ENCODE results near the gene RFTN1. TPM values are rescaled to one million over a fixed set of nuclear protein-coding genes. Genes with fewer than 3 reads are reported as not detected.

RFTN1 gene
- total RNA-seq, 1 donor from 2014 or later: 6.4 TPM

DNA sequence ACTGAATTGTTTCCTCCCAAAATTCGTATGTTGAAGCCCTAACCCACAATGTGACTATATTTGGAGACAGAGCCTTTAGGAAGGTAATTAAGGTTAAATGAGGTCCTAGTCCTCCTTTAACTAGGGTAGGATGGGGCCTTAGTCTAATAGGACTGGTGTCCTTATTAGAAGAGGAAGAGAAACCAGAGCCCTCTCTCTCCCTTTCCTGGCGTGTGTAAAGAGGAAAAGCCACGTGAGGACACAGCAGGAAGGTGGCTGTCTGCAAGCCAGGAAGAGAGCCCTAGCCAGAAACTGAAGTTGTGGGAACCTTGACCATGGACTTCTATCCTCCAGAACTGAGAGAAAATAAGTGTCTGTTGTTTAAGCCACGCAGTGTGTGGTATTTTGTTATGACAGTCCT, 154.2 kb downstream of the RFTN1 start:
- TF ChIP-seq CTCF (IDR thresholded peaks at IDR 0.05; ENCODE audit: partially characterized antibody, unreplicated experiment): no peak
- Mint-ChIP-seq H3K4me1 (ENCODE audit: low read depth, unreplicated experiment) (peaks cover 2% of the 10 kb centered on the region), H3K4me3 (ENCODE audit: unreplicated experiment) (no peak overlapping the region), H3K27ac (ENCODE audit: unreplicated experiment) (no peak overlapping the region), H3K9me3 (ENCODE audit: unreplicated experiment) (peaks cover 5% of the 10 kb centered on the region), H3K36me3 (ENCODE audit: unreplicated experiment) (peaks cover 7% of the 10 kb centered on the region), H3K27me3 (ENCODE audit: unreplicated experiment) (no peaks in the 10 kb centered on the region)
- DNase-seq: no peak

DNA sequence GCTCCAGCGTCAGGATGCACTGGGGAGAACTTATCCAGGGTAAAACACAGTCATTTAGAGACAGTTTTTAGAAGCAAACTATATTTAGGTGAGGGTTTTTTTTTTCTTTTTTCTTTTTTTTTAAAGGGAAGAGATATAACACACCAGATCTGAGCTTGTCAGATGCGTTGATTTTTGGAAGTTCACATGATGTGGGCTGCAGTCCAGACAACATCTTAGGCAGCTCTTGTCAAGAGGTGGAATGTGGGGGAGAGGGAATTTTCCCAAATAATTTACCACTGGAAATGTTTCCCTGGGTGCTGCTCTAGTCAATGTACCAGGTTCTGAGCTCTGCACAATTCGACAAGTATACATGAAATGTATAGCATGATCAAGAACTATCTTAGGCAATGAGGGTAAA, 155.2 kb downstream of the RFTN1 start:
- Mint-ChIP-seq H3K27me3 (ENCODE audit: unreplicated experiment) (no peaks in the 10 kb centered on the region), H3K9me3 (ENCODE audit: unreplicated experiment) (peaks cover 4% of the 10 kb centered on the region), H3K4me3 (ENCODE audit: unreplicated experiment) (no peak overlapping the region), H3K4me1 (ENCODE audit: low read depth, unreplicated experiment) (peaks cover 2% of the 10 kb centered on the region), H3K36me3 (ENCODE audit: unreplicated experiment) (peaks cover 7% of the 10 kb centered on the region), H3K27ac (ENCODE audit: unreplicated experiment) (no peak overlapping the region)
- no peak for DNase-seq
- TF ChIP-seq CTCF (IDR thresholded peaks at IDR 0.05; ENCODE audit: partially characterized antibody, unreplicated experiment): no peak

DNA sequence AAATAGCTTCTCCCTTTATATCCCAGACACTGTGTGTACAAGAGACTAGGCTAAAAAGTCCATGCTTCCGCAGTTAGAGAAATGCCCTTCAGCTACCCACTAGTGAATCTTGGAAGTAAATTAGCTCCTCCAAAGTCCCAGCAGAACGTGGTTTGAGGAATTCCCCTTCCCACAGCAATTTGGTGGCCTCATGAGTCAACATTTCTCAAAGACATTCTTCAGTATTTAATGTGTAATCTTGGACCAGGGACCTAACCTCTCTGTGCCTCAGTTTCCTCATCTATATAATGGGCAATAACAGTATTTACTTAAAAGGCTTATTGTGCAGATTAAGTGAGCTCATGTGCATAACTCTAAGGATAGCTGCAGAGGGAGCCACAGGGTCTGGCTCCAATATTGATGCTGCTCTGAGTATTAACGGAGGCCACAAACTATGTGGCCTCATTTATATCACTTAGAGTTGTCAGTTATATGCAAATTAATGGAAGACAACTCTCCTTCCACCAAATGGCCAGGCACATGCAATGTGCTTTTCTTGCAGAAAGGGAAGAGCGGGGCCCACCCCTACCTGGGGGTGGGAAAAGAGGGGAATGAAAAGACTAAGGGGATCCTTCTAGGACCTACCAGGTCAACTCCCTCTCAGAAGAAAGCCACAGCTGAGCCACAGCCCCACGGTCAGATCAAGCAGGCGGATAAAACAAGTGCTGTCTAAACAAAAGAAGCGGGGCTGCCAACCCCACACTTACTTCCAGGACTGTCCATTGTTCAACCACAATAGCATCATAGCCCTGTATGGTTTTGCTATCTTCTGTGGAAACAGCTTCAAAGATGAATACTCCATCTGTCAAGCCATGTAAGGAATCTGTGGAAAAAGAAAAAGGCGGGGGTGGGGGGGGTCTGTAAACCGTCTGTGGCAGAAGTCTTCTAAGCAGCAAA, 156.0 kb downstream of the RFTN1 start:
- no peak for TF ChIP-seq CTCF (IDR thresholded peaks at IDR 0.05; ENCODE audit: partially characterized antibody, unreplicated experiment)
- no peaks in the 10 kb centered on the region for H3K27me3 Mint-ChIP-seq (ENCODE audit: unreplicated experiment)
- no peak overlapping the region for H3K4me3 Mint-ChIP-seq (ENCODE audit: unreplicated experiment)
- peaks cover 4% of the 10 kb centered on the region for H3K9me3 Mint-ChIP-seq (ENCODE audit: unreplicated experiment)
- no peaks in the 10 kb centered on the region for H3K4me1 Mint-ChIP-seq (ENCODE audit: low read depth, unreplicated experiment)
- no peak overlapping the region for H3K27ac Mint-ChIP-seq (ENCODE audit: unreplicated experiment)
- peaks cover 7% of the 10 kb centered on the region for H3K36me3 Mint-ChIP-seq (ENCODE audit: unreplicated experiment)
- no peak for DNase-seq

DNA sequence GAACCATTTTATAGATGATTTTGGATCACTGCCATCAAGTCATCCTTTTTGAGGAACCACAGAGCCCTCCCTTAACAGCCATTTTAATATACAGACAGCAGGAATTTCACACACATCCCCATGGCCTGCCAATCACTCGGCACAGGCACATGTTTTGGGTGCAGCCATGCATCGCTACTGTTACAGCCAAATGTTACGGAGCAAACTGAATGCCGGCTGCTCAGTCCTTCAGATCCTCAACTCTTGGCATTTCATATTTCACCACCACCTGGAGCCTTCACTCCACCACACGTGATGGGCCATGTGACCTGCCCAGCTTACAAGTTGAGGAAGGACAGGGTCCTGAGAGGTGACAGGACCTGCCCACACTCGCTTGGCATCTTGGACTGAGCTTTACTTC, 157.7 kb downstream of the RFTN1 start:
- no peak for TF ChIP-seq CTCF (IDR thresholded peaks at IDR 0.05; ENCODE audit: partially characterized antibody, unreplicated experiment)
- H3K36me3 Mint-ChIP-seq (ENCODE audit: unreplicated experiment): peaks cover 7% of the 10 kb centered on the region
- H3K4me3 Mint-ChIP-seq (ENCODE audit: unreplicated experiment): no peak overlapping the region
- DNase-seq: no peak
- peaks cover 4% of the 10 kb centered on the region for H3K9me3 Mint-ChIP-seq (ENCODE audit: unreplicated experiment)
- no peak overlapping the region for H3K27ac Mint-ChIP-seq (ENCODE audit: unreplicated experiment)
- no peaks in the 10 kb centered on the region for H3K4me1 Mint-ChIP-seq (ENCODE audit: low read depth, unreplicated experiment)
- peaks cover 2% of the 10 kb centered on the region for H3K27me3 Mint-ChIP-seq (ENCODE audit: unreplicated experiment)

DNA sequence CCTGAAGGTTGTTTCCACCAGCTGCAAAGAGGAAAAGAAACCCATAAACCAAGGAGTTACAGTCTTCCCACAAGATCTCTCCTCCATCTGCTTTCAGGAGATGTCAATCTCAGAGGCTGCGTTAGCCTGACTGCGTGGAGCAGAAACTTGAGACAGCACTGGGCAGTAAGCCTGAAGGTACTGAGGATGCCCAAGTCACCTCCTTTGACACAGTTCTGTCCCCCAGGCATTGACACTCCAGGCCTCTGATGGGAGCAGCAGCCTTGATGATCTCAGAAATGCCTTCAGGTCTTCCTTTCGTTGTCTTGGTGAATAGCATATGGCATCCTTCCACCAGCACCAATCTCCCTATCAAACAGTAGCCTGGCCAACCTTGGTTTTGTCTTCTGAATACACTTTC, 159.2 kb downstream of the RFTN1 start:
- no peak for TF ChIP-seq CTCF (IDR thresholded peaks at IDR 0.05; ENCODE audit: partially characterized antibody, unreplicated experiment)
- peaks cover 2% of the 10 kb centered on the region for H3K27me3 Mint-ChIP-seq (ENCODE audit: unreplicated experiment)
- no peak overlapping the region for H3K27ac Mint-ChIP-seq (ENCODE audit: unreplicated experiment)
- H3K4me1 Mint-ChIP-seq (ENCODE audit: low read depth, unreplicated experiment): peaks cover 6% of the 10 kb centered on the region
- no peak for DNase-seq
- H3K9me3 Mint-ChIP-seq (ENCODE audit: unreplicated experiment): peaks cover 4% of the 10 kb centered on the region
- H3K4me3 Mint-ChIP-seq (ENCODE audit: unreplicated experiment): no peak overlapping the region
- H3K36me3 Mint-ChIP-seq (ENCODE audit: unreplicated experiment): peaks cover 7% of the 10 kb centered on the region
